SH-SY5Y (cell line): ENCODE data around the gene STAB1.

Experiments
- GATA2 ChIP-seq: IDR thresholded peaks from 2 replicates; pipeline ENCODE4 v1.6.1; 2011; ENCODE audit warnings: mild to moderate bottlenecking, low read depth, low read length
- GATA3 ChIP-seq: IDR thresholded peaks from 2 replicates; pipeline ENCODE4 v1.6.1; 2011; ENCODE audit warnings: low read depth, mild to moderate bottlenecking, low read length, moderate library complexity

DNA sequence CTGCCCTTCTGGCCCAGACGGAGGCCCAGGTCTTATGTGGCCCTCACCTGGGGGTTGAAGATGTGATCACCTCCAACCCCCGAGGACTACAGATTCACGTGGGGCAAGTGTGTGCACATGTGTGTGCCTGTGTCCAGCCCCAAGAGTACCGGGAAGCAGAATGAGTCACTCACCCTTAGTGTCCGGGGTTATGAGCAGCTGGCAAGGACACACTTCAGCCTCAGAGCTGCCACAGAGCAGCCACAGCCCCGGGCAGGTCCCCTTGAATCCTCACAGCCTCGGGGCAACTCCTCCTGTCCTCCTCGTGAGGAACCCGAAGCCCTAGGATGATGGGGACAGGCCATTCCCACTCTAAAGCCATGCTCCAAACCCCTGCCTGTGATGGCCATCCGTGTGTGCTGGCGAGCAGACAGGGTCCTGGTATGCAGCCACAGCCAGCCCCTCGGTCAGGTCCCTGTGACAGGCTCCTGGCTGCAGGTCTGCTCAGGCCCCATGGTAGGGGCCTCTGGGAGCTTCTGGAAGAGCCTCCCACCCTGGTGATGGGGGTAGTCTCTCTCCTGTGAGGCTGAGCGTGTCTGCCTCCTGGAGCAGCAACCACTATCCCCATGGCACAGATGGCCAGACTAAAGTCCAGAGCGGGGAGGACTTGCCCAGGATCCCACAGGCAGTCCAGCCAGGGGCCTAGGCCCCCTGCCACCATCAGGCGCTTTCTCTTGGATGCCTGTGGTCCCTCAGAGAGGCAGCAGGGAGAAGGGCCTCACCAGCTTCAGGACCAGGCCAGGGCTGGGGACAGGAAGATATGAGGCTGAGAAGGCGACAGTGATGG is 852 bp downstream of the STAB1 start:
- TF ChIP-seq GATA2: no peak
- TF ChIP-seq GATA3: no peak
